ENCODE measurements around the gene UBTF.
A peak's percentile ranks its signal among the peaks of the same experiment; 100 is the strongest.

The UBTF gene
- total RNA-seq: 180 to 269 (median 235) reads per million in 9 experiments

DNA sequence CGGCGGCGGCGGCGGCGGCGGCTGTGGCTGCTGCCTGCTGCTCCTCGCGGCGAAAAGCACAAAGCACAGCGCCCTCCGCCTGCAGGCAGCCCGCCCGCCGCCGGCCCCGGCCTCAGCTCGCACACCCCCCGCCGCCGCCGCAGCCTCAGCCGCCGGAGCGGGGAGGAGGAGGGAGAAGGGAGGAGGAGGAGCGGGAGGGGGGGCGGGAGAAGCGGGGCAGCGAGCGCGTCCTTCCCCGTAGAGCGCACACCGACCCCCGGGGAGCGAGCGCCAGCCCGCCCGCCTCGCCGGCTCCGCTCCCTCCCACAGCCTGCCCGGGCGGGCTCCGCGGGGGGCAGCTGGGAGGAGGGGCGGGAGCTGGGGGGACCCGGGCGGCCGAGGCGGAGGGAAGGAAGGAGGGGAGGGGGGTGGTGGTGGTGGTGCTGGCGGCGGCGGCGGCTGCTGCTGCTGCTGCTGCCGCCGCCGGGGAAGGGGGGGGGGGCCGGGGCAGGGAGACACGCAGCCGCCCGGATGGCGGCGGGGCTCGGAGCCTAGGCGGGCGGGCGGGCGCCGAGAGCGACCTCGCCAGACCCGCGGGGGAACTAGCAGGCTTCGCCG lies at the start of gene UBTF:
Gene UBTF (minus strand): TSS at position 60 of the 597 bp plus-strand sequence. CDS start 1,446 bp downstream, outside the sequence.
- no peaks in the 10 kb centered on the region for H3K9me3 Mint-ChIP-seq
- DNase-seq (peak; percentile 66 to 73 (median 67)), ATAC-seq (replicated peaks) (peak; percentile 40)
- peak within 1 kb of the TSS; percentile 94 to 97 for H3K27ac Mint-ChIP-seq
- peaks cover 46% of the 10 kb centered on the region for H3K36me3 Mint-ChIP-seq (ENCODE audit: insufficient read depth)
- peaks cover 35 to 40% of the 10 kb centered on the region in 2 donors for H3K4me1 Mint-ChIP-seq (ENCODE audit: low read depth in 2 of 2)
- H3K27me3 Mint-ChIP-seq: no peaks in the 10 kb centered on the region
- peak within 1 kb of the TSS; percentile 99 for H3K4me3 Mint-ChIP-seq

- Mint-ChIP-seq H3K27ac (peak overlapping the region in 1 of 2 donors; percentile 10), H3K36me3 (ENCODE audit: insufficient read depth) (peaks cover 6% of the 10 kb centered on the region), H3K4me3 (no peak overlapping the region), H3K27me3 (peaks cover 10 to 18% of the 10 kb centered on the region in 2 donors), H3K9me3 (no peaks in the 10 kb centered on the region), H3K4me1 (ENCODE audit: low read depth in 2 of 2) (no peaks in the 10 kb centered on the region)
- ATAC-seq (replicated peaks) (no peak), DNase-seq (no peak)
These were observed 49.4 kb upstream of the UBTF start for GRCh38 chr17:44268709-44269534.

- DNase-seq (no peak), ATAC-seq (replicated peaks) (no peak)
- H3K27me3 Mint-ChIP-seq: peaks cover 10 to 15% of the 10 kb centered on the region in 2 donors
- H3K9me3 Mint-ChIP-seq: no peaks in the 10 kb centered on the region
- peak within 1 kb of the TSS in 1 of 2 donors; percentile 10 for H3K27ac Mint-ChIP-seq
- peaks cover 6% of the 10 kb centered on the region for H3K36me3 Mint-ChIP-seq (ENCODE audit: insufficient read depth)
- H3K4me1 Mint-ChIP-seq (ENCODE audit: low read depth in 2 of 2): no peaks in the 10 kb centered on the region
- H3K4me3 Mint-ChIP-seq: no peak within 1 kb of the TSS
These were observed 48.5 kb upstream of the UBTF start, which contains the start of gene SLC4A1 for GRCh38 chr17:44267818-44268490. Gene SLC4A1 (minus strand): TSS chr17:44268135. CDS start chr17:44262866, 5,269 bp downstream.

- peaks cover 6% of the 10 kb centered on the region for H3K36me3 Mint-ChIP-seq (ENCODE audit: insufficient read depth)
- H3K27ac Mint-ChIP-seq: no peak overlapping the region
- no peaks in the 10 kb centered on the region for H3K4me1 Mint-ChIP-seq (ENCODE audit: low read depth in 2 of 2)
- peaks cover 4 to 7% of the 10 kb centered on the region in 2 donors for H3K27me3 Mint-ChIP-seq
- H3K4me3 Mint-ChIP-seq: no peak overlapping the region
- ATAC-seq (replicated peaks) (no peak), DNase-seq (no peak)
- no peaks in the 10 kb centered on the region for H3K9me3 Mint-ChIP-seq
These were observed 47.6 kb upstream of the UBTF start for GRCh38 chr17:44267165-44267455.

DNA sequence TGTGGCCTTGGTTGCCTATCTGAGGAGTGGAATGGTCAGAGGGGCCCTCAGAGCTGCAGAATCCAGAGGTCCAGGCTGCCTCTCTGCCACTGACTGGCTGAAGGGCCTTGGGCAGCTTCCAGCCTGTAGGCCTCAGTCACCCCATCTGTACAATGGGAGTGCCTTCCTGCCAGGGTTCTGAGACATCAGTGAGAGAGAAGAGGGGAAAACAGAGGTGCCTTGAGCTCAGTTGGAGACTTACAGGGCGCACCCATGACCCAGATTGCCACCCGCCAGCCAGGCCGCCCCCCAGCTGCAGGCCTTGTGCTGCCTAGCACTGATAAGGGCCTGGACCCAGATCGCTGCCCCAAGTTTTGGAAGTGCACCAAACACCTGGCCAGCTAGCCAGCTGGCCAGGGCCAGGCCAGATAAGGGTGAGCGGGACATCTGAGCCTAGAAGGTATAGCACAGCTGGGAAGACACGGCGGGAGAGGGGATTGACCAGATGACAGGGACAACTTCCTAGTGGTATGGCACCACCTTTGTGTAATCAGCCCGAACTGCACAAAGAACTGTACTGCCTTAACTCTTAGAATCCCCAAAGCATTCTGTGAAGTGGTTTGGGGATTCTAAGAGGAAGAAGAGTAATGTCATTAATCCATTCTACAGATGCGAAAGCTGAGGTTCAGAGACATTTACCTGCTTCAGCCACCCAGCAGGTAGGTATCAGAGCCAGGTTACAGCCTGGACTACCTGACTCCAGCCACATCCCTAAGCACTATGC lies 47.1 kb upstream of the UBTF start:
- ATAC-seq (replicated peaks) (no peak), DNase-seq (no peak)
- H3K9me3 Mint-ChIP-seq: no peaks in the 10 kb centered on the region
- H3K36me3 Mint-ChIP-seq (ENCODE audit: insufficient read depth): peaks cover 6% of the 10 kb centered on the region
- peaks cover 0 to 1% of the 10 kb centered on the region in 2 donors for H3K27me3 Mint-ChIP-seq
- no peak overlapping the region for H3K27ac Mint-ChIP-seq
- no peaks in the 10 kb centered on the region for H3K4me1 Mint-ChIP-seq (ENCODE audit: low read depth in 2 of 2)
- no peak overlapping the region for H3K4me3 Mint-ChIP-seq

GRCh38 chr17:44263345-44263902 lies 43.9 kb upstream of the UBTF start:
- Mint-ChIP-seq H3K27ac (no peak overlapping the region), H3K4me1 (ENCODE audit: low read depth in 2 of 2) (no peaks in the 10 kb centered on the region), H3K9me3 (no peaks in the 10 kb centered on the region), H3K27me3 (no peaks in the 10 kb centered on the region), H3K36me3 (ENCODE audit: insufficient read depth) (peaks cover 5% of the 10 kb centered on the region), H3K4me3 (no peak overlapping the region)
- no peak for ATAC-seq (replicated peaks)
- DNase-seq: no peak

DNA sequence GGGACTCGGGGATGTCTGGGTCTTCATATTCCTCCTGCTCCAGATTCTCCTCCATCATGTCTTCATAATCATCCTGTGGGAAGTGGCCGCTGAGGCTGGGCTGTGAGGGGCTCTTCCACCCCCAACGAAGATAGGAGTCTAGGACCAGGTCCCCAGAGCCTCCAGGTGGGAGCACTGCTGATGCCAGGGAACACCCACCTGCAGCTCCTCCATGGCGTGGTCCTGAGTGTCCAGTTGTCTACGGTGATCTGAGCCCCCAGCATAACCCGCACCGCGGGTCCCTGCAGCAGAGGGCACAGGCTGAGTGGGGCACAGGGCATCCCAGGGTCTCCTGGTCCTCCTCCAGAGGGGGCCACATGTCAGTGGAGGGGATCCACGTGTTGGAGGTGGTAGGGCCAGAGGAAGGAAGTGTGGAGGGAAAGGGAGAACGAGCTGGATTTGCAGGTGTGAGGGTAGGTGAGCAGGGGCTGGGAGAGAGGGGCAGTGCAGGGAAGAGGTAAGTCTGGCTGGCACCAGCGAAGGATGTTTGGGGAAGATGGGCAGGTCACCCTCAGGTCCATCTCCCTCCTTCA lies 43.3 kb upstream of the UBTF start:
- ATAC-seq (replicated peaks) (no peak), DNase-seq (no peak)
- peaks cover 4% of the 10 kb centered on the region for H3K36me3 Mint-ChIP-seq (ENCODE audit: insufficient read depth)
- H3K4me1 Mint-ChIP-seq (ENCODE audit: low read depth in 2 of 2): no peaks in the 10 kb centered on the region
- H3K27me3 Mint-ChIP-seq: no peaks in the 10 kb centered on the region
- no peak overlapping the region for H3K27ac Mint-ChIP-seq
- no peaks in the 10 kb centered on the region for H3K9me3 Mint-ChIP-seq
- no peak overlapping the region for H3K4me3 Mint-ChIP-seq

DNA sequence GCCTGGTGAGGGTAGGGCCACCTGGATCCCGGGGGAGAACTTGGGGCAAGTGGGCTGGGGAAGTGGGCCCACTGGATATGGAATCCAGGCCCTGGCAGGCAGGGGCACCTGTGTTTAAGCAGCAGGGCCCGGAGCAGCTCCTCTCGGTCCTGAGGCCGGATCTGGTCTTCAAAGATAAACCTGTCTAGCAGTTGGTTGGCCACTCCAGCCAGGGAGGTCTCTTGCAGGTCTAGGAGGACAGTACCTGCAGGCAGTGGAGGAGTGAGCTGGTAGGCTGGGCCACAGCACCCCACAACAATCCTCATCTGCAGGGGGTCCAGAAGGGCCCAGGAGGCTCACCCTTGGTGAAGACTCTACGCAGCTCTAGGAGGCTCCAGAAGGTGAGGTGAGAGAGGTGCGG lies 40.8 kb upstream of the UBTF start:
- Mint-ChIP-seq H3K4me3 (no peak overlapping the region), H3K27ac (no peak overlapping the region), H3K36me3 (ENCODE audit: insufficient read depth) (peaks cover 2% of the 10 kb centered on the region), H3K9me3 (no peaks in the 10 kb centered on the region), H3K27me3 (no peaks in the 10 kb centered on the region), H3K4me1 (ENCODE audit: low read depth in 2 of 2) (no peaks in the 10 kb centered on the region)
- DNase-seq: no peak
- ATAC-seq (replicated peaks): no peak

- H3K9me3 Mint-ChIP-seq: no peaks in the 10 kb centered on the region
- DNase-seq: no peak
- no peak overlapping the region for H3K27ac Mint-ChIP-seq
- H3K4me3 Mint-ChIP-seq: no peak overlapping the region
- no peak for ATAC-seq (replicated peaks)
- no peaks in the 10 kb centered on the region for H3K4me1 Mint-ChIP-seq (ENCODE audit: low read depth in 2 of 2)
- peaks cover 2% of the 10 kb centered on the region for H3K36me3 Mint-ChIP-seq (ENCODE audit: insufficient read depth)
- no peaks in the 10 kb centered on the region for H3K27me3 Mint-ChIP-seq
These were observed 39.4 kb upstream of the UBTF start for GRCh38 chr17:44258811-44259351.

DNA sequence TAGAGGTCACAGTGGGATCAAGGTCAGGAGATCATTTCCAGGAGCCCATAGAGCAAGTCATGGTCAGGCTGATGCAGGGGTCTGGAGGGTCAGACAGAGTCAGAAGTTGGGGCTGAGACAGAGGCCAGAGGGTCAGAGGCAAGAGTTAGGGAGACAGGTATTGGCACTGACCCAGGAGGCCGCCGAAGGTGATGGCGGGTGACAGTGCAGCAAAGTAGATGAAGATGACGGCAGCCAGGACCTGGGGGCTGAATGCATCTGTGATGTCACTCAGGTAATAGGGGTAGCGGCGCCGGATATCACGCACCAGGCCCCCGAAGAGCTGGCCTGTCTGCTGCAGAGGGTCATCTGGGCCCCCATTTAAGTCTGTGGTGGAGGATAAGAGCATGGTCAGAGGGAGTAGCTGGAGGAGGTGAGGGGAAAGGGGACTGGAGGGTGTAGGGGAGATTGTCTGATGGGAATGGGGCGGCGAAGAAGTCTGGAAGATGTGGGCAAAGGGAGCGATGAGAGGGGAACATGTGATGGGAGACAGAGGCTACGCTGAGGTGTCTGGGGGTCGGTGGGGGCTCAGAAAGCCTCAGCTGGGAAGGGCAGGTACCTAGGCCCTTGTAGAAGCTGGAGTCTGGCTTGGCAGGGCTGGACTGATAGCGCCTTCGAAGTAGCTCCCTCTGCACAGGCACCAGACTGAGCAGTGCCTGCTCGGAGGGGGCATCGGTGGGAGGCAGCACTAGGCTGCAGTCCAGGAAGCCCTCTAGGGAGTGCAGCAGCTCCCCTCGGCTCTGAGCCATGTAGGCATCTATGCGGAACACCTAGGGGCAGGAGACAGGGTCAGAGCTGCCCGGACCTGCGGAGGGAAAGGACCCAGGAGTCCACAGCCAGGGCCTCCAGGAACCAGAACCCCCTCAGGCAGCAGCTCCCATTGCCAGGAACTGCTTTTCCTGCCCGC lies 38.6 kb upstream of the UBTF start:
- Mint-ChIP-seq H3K36me3 (ENCODE audit: insufficient read depth) (peaks cover 2% of the 10 kb centered on the region), H3K4me1 (ENCODE audit: low read depth in 2 of 2) (no peaks in the 10 kb centered on the region), H3K27ac (no peak overlapping the region), H3K9me3 (no peaks in the 10 kb centered on the region), H3K27me3 (no peaks in the 10 kb centered on the region), H3K4me3 (no peak overlapping the region)
- ATAC-seq (replicated peaks): no peak
- no peak for DNase-seq

- no peak for ATAC-seq (replicated peaks)
- peaks cover 2% of the 10 kb centered on the region for H3K36me3 Mint-ChIP-seq (ENCODE audit: insufficient read depth)
- H3K4me3 Mint-ChIP-seq: no peak overlapping the region
- H3K27ac Mint-ChIP-seq: no peak overlapping the region
- H3K9me3 Mint-ChIP-seq: no peaks in the 10 kb centered on the region
- no peaks in the 10 kb centered on the region for H3K4me1 Mint-ChIP-seq (ENCODE audit: low read depth in 2 of 2)
- H3K27me3 Mint-ChIP-seq: no peaks in the 10 kb centered on the region
- DNase-seq: no peak
These were observed 37.2 kb upstream of the UBTF start for GRCh38 chr17:44256671-44257070.

DNA sequence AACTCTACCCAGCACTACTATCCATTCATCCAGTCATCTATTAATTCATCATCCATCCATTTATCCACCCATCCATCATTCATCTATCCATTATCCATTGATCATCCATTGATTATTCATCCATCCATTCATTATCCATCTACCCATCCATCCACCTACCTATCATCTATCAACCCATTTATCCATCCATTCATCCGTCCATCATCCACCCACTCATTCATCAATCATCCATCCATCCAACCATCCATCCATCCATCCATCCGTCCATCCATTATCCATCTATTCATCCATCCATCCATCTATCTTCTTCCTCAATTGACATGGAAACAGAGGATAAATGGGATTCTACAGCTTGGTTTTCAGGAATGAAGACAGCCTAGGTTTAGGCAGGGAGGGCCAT lies 36.4 kb upstream of the UBTF start:
- no peak for ATAC-seq (replicated peaks)
- no peak overlapping the region for H3K4me3 Mint-ChIP-seq
- no peaks in the 10 kb centered on the region for H3K27me3 Mint-ChIP-seq
- H3K27ac Mint-ChIP-seq: no peak overlapping the region
- H3K4me1 Mint-ChIP-seq (ENCODE audit: low read depth in 2 of 2): no peaks in the 10 kb centered on the region
- peaks cover 2% of the 10 kb centered on the region for H3K36me3 Mint-ChIP-seq (ENCODE audit: insufficient read depth)
- no peak for DNase-seq
- no peaks in the 10 kb centered on the region for H3K9me3 Mint-ChIP-seq
